K562 (cell line): ENCODE results near the gene DUOX2. TPM values are rescaled to one million over a fixed set of nuclear protein-coding genes. Genes with fewer than 3 reads are reported as not detected.
A peak's percentile ranks its signal among the peaks of the same experiment; 100 is the strongest.

Experiments used
- ADNP ChIP-seq: fragments of 200-800 bp; sonication (Bioruptor generic); IDR thresholded peaks from 2 replicates; pipeline ENCODE4 v1.6.1; 2016; ENCODE audit warnings: missing genetic modification characterization, missing compliant biosample characterization
- CHD1 ChIP-seq: fragments of 200-600 bp; sonication (generic); IDR thresholded peaks from one replicate; pipeline ENCODE4 v1.6.1; 2012; ENCODE audit warnings: mild to moderate bottlenecking, moderate library complexity, low read length, inconsistent platforms
- HMG20A ChIP-seq: fragments of 450-650 bp; formaldehyde crosslinking; conservative IDR thresholded peaks from 2 replicates; pipeline ENCODE4 v1.4.0; 2020; ENCODE audit warnings: mild to moderate bottlenecking, mixed read lengths
- KAT8 ChIP-seq: fragments of 450-650 bp; IDR thresholded peaks from 2 replicates; pipeline ENCODE4 v1.6.1; 2016; ENCODE audit warnings: low read depth, mild to moderate bottlenecking
- LARP7 ChIP-seq: fragments of 450-650 bp; IDR thresholded peaks from 2 replicates; pipeline ENCODE4 v1.6.1; 2016
- MGA ChIP-seq: fragments of 450-650 bp; IDR thresholded peaks from 2 replicates; pipeline ENCODE4 v1.6.1; 2016; ENCODE audit warnings: mild to moderate bottlenecking, moderate library complexity
- SRSF3 ChIP-seq: fragments of 200-400 bp; formaldehyde crosslinking; IDR thresholded peaks from 2 replicates; pipeline ENCODE4 v1.6.1; 2016; ENCODE audit warnings: mild to moderate bottlenecking, low read length, moderate library complexity; ENCODE audit not compliant: insufficient read depth
- THRAP3 ChIP-seq: fragments of 450-650 bp; IDR thresholded peaks from 2 replicates; pipeline ENCODE4 v1.6.1; 2016; ENCODE audit warnings: mild to moderate bottlenecking, inconsistent platforms, borderline replicate concordance
- ZNF76 ChIP-seq: fragments of 250-450 bp; sonication (Bioruptor Pico); IDR thresholded peaks from 2 replicates; pipeline ENCODE4 v1.4.0; 2020; ENCODE audit warnings: mild to moderate bottlenecking, moderate library complexity, borderline replicate concordance
- polyA plus RNA-seq, 8 experiments: library from polyadenylated mRNA; depleted of rRNA in 4 of 8; stranded (reverse) in 5 of 8; unstranded in 3 of 8; fragments of >200 nt; fragmentation: Nextera tagmentation in 2 of 8; fragmentation: Illumina TruSeq in 1 of 8; extraction: Ambion mirVana in 2 of 8; extraction: Trizol in 1 of 8; gene quantifications; 2 replicates each; pipeline versions ENCODE4 v1.2.1 to v1.2.3, GENCODE V29; 2011 to 2014; ENCODE audit warnings: inconsistent platforms in 1 of 8, missing spikeins in 1 of 8
- total RNA-seq, 7 experiments: library from RNA; depleted of rRNA in 6 of 7; stranded (reverse); fragments of >200 nt in 6 of 7; fragmentation: Illumina TruSeq in 2 of 7; extraction: Trizol in 2 of 7; gene quantifications; 2 replicates each; pipeline versions ENCODE4 v1.2.1 to v1.2.3, GENCODE V29; 2011 to 2021; ENCODE audit warnings: low replicate concordance in 1 of 7
- TF ChIP-seq, protein P1 (sequence below), 2 experiments: IDR thresholded peaks; 2 replicates each; pipeline ENCODE4 v1.6.1; 2012; ENCODE audit warnings: improper control_type of control experiment in 2 of 2, low read depth in 2 of 2, low read length in 2 of 2, borderline replicate concordance in 1 of 2
- TF ChIP-seq, protein P2 (sequence below): fragments of 250-450 bp; sonication (Bioruptor Pico); IDR thresholded peaks from 2 replicates; pipeline ENCODE4 v1.8.0; 2021; ENCODE audit warnings: borderline replicate concordance, mild to moderate bottlenecking, moderate library complexity; ENCODE audit not compliant: poor library complexity, severe bottlenecking

DUOX2 gene
- total and polyA plus RNA-seq, 9 of the 15 experiments (the other 6 are each of a cell fraction or from before 2014, with no cell fraction given): 0.01 to 0.03 (median 0.02) TPM; not detected in 6

DNA sequence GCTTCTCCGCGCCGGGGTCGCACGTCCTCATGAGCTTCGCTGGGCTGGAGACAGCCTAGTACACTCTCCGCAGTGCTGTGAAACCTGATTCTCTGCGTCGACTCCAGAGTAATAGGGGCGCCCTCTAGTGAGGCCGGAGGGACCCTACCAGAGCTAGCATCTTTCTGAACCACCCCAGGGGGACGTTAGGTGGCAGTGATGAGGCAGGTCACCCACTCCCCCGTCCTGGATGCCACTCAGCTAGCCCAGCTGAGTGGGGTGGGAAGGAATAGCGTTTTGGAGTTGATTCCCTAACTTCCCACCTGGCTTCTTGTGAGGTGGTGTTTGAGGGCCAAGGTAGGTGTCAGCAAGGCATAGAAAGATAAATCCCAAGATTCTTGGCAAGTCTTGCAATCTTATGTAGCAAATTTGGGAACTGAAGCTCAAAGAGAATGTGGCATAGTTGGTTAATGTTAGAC is 4.2 kb upstream of the DUOX2 start (continued):
- TF ChIP-seq LARP7 (no peak), MGA (no peak), ZNF76 (no peak), KAT8 (no peak), CHD1 (no peak), THRAP3 (no peak), HMG20A (CRISPR knock-in tag) (no peak), SRSF3 (no peak), ADNP (tag) (no peak)
- TF ChIP-seq, protein P1, sequence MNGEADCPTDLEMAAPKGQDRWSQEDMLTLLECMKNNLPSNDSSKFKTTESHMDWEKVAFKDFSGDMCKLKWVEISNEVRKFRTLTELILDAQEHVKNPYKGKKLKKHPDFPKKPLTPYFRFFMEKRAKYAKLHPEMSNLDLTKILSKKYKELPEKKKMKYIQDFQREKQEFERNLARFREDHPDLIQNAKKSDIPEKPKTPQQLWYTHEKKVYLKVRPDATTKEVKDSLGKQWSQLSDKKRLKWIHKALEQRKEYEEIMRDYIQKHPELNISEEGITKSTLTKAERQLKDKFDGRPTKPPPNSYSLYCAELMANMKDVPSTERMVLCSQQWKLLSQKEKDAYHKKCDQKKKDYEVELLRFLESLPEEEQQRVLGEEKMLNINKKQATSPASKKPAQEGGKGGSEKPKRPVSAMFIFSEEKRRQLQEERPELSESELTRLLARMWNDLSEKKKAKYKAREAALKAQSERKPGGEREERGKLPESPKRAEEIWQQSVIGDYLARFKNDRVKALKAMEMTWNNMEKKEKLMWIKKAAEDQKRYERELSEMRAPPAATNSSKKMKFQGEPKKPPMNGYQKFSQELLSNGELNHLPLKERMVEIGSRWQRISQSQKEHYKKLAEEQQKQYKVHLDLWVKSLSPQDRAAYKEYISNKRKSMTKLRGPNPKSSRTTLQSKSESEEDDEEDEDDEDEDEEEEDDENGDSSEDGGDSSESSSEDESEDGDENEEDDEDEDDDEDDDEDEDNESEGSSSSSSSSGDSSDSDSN (IDR thresholded peaks at IDR 0.05; ENCODE audit: borderline replicate concordance in 1 of 2, low read depth in 2 of 2, low read length in 2 of 2): 0 out of 4 replicates have a peak, but pooled peaks of 1 of the 2 experiments have one; percentile 43
- TF ChIP-seq, protein P2, sequence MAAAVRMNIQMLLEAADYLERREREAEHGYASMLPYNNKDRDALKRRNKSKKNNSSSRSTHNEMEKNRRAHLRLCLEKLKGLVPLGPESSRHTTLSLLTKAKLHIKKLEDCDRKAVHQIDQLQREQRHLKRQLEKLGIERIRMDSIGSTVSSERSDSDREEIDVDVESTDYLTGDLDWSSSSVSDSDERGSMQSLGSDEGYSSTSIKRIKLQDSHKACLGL (CRISPR knock-in tag): no peak
